RPMI7951 (cell line): ENCODE data around the gene HOXA6. TPM values are rescaled to one million over a fixed set of nuclear protein-coding genes. Genes with fewer than 3 reads are reported as not detected.

Source experiments
- DNase-seq: peaks from one replicate; pipeline ENCODE4 v3.0.0-alpha.2; 2012; ENCODE audit warnings: low read depth
- total RNA-seq: library from RNA; depleted of rRNA; stranded (reverse); fragments of >200 nt; shearing (Covaris generic); gene quantifications from 2 replicates; pipeline ENCODE4 v1.2.3, GENCODE V29; 2014

HOXA6 gene
- total RNA-seq, 1 experiment from 2014 or later, result 1.8 TPM

GRCh38 chr7:27185013-27185853 is 37.7 kb upstream of the HOXA6 start, which contains the start of gene HOXA11:
HOXA11 (minus strand) TSS chr7:27185232; CDS start chr7:27185144, 88 bp downstream.
- DNase-seq, result no peak

- peak; percentile 67 for DNase-seq
These were observed 36.9 kb upstream of the HOXA6 start for GRCh38 chr7:27184337-27185012.

- peak; percentile 59 for DNase-seq
These were observed 36.2 kb upstream of the HOXA6 start for GRCh38 chr7:27183682-27184336.

GRCh38 chr7:27182861-27183681 is 35.5 kb upstream of the HOXA6 start:
- DNase-seq, result no peak

GRCh38 chr7:27182285-27182841 is 34.8 kb upstream of the HOXA6 start:
- DNase-seq, result no peak

- DNase-seq, result no peak
These were observed 34.3 kb upstream of the HOXA6 start for GRCh38 chr7:27181795-27182275.

- no peak for DNase-seq
These were observed 33.2 kb upstream of the HOXA6 start for GRCh38 chr7:27180431-27181420.

- peak; percentile 64 for DNase-seq
These were observed 32.2 kb upstream of the HOXA6 start for GRCh38 chr7:27179503-27180430.

GRCh38 chr7:27179030-27179429 is 31.5 kb upstream of the HOXA6 start:
- DNase-seq, result no peak

GRCh38 chr7:27178366-27178765 is 30.8 kb upstream of the HOXA6 start:
- no peak for DNase-seq

GRCh38 chr7:27177795-27178320 is 30.3 kb upstream of the HOXA6 start:
- no peak for DNase-seq

- DNase-seq, result no peak
These were observed 29.6 kb upstream of the HOXA6 start for GRCh38 chr7:27176962-27177794.

GRCh38 chr7:27176524-27176845 is 28.9 kb upstream of the HOXA6 start:
- DNase-seq, result no peak

- no peak for DNase-seq
These were observed 28.3 kb upstream of the HOXA6 start for GRCh38 chr7:27175626-27176523.

GRCh38 chr7:27174874-27175625 is 27.5 kb upstream of the HOXA6 start:
- DNase-seq, result no peak
